GM18519 (cell line): Measurements from ENCODE around the gene TTC23.

Experiments used
- ATAC-seq: cut with Tn5 transposase; IDR thresholded peaks from one replicate; pipeline ENCODE4 v1.9.1; 2021; ENCODE audit warnings: mild to moderate bottlenecking, moderate library complexity; ENCODE audit not compliant: unreplicated experiment, low FRiP score

TTC23 gene

GRCh38 chr15:99167640-99168039 lies 81.7 kb downstream of the TTC23 start:
- no peak for ATAC-seq

DNA sequence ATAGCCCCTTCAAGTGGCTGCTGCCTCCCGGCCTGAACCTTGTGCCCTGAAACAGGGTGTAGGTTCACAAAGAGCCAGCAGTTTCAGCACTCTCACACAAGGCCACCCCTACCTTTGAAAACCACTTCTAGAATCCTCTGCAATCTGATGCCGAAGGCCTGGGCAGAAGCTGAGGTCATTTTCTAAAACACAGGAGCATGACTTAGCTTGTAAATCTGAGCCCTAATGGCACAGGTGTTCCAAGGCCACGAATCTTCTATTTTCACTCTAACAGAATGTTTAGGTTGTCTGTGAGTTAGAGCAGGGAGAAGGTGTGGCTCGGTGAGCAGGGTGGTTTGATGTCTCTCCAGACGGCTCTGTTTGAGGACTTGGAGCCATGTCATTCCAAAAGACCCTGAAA lies 82.2 kb downstream of the TTC23 start:
- ATAC-seq: no peak

DNA sequence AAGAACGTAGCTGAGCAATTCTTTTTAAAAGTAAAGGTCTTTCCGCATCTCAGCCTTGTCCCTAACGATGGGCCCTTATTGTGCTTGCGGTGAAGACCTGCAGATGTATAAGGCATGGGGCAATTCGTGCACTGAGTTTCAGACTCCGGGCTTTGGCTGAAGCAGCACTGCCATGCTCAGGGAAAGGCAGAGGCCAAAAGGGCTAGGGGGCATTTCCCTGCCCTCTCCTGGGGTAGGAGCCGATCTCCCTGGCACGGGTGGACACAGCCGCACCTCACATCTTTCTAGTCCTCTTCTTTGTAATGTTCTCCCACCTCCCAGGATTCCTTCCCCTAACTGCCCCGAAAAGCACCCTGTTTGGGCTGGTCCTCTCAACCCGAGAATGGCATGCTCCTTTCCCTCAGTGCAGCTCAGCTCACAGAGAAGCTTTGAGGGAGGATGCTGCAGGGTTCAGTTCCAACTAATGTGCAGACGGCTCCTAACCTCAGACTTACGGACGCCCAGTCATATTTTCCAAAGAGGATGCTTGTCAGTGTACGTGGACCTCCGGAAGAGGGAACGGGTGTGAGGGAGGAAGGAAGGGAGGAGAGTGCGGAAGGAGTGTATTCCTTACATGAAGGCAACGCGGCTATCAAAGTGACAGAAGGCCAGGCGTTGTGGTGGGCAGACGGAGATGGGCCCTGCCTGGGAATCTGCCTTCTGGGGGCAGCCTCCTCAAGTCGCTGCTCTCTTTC lies 83.3 kb downstream of the TTC23 start:
- no peak for ATAC-seq

- ATAC-seq: no peak
These were observed 84.2 kb downstream of the TTC23 start for GRCh38 chr15:99165020-99165790.

GRCh38 chr15:99164119-99164518 lies 85.3 kb downstream of the TTC23 start:
- ATAC-seq: no peak

GRCh38 chr15:99163271-99164062 lies 85.9 kb downstream of the TTC23 start:
- no peak for ATAC-seq

DNA sequence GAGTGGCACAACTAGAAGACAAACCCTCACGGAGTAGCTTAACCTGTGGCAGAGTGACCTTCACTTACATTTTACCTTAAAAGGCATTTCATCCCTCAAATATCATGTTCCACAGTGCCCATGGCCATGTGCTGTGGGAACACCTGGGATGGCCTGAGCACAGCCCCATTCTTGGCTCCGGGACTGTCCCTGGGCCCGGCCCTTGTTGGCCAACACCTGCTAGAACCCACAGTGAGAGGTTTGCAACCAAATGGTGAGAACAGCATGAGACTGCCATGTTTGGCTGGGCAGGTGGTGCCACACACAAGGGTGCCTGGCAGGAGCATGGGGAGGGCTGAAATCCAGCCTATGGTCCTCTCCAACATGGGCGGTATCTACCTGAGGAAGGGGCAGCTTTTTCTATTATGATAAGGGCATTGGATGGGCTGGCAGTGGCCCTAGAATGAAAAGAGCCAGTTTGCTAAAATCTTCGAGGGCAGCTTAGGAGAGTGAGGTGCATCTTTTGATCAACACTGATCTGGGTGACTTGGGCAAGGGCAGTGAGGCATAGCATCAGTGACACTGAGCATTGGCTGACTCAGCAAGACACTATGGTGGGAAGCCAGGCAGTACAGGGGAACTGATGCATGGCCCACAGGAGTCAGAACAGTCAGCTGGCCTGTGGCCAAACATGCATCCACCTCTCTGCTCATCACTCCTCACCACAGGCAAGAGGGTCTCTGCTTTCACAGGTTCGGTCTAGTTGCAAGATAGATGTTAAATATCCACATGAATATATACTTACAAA lies 90.6 kb downstream of the TTC23 start:
- ATAC-seq: no peak

GRCh38 chr15:99157456-99157855 lies 91.9 kb downstream of the TTC23 start:
- ATAC-seq: no peak

GRCh38 chr15:99155961-99156443 lies 93.4 kb downstream of the TTC23 start:
- ATAC-seq: no peak

DNA sequence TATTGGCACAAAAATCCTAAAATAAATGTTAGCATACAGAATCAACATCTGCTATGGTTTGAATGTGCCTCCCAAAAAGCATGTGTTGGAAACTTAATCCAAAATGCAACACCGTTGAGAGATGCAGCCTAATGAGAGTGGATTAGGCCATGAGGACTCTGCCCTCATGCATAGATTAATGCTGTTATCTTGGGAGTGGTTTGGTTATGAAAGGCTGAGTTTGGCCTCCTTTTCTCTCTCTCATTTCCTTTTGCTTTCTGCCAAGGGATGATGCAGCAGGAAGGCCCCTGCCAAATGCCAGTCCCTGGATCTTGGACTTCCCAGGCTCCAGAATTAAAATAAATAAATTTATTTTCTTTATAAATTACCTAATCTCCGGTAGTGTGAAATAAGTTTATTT lies 95.1 kb downstream of the TTC23 start:
- no peak for ATAC-seq

DNA sequence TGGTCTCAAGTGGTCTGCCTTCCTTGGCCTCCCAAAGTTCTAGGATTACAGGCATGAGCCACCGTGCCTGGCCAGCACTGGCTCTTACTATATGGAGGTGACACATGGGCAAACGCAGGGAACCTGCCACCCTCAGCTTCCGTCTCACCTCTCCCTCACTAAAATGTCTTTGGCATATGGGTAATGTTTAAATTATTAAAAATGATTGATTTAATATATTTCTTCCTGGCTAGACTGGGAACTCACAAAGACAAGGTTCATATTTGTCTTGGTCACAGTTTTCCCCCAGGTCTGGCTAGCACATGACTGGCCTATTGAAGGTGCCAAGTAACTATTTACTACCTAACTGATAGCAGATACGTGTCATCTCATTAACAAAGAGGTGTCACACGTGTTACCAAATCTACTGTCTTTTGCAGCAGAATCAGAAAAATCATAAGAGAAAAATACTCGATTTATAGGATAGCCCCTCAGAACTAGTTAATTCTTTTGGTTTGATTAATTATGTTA lies 96.3 kb downstream of the TTC23 start:
- no peak for ATAC-seq

DNA sequence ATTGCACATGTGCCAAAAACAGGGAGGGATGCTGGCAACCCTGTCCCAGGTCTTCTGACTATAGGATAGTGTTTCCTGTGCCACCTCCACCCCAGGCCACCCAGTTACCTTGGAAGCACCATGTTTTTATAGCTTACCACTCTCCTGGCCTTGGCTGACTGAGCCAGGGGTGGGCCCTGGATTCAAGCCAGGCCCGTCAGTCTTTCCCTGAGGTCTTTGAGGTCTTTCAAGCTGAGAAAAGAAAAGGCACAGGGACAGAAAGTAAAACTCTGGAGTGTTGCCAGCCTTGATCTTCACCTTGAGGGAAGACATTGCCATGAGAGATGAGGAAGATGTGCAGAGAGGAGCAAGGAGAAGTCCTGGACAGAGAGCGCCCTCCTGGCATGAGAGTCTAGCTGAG lies 98.2 kb downstream of the TTC23 start:
- no peak for ATAC-seq

GRCh38 chr15:99149366-99149765 lies 100.0 kb downstream of the TTC23 start:
- no peak for ATAC-seq

DNA sequence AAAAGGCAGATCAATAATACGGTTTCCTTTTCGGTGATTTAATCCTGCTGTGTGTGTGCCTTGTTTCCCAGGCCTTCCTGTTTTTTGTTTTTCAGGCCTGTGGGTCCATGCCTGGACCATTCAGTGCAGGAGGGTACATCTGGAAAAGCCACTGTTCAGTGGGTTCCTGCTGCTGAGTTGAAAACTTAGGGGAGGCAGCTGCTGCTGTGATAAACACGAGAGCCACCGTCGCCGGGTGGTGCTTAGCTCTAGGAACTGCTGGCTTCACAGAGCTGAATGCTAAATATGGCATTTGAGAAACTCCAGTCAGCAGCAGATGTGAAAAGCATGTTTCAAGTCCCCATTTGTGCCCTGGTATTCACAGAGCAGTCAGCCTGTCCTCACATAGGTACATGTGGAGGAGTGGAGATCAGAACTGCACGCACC lies 100.5 kb downstream of the TTC23 start:
- no peak for ATAC-seq

GRCh38 chr15:99146661-99147060 lies 102.7 kb downstream of the TTC23 start:
- ATAC-seq: no peak

DNA sequence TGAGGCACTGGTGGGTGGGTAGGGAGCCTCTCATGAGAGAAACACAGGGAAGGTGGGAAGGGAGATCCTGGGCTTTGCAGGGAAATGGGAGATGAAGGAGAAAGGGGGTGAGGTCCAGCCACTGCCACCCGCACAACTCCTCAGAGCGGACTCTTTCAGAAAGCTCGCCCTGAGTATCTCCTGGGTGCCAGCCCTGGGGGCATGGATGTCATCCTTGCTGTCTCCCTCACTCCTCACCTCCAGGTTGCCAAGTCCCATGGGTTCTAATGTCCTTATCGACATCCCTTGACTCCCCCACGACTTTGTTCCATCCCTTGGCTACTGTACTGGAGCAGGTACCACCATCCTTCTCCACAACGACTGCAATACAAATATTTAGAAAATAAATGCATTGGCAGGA lies 103.6 kb downstream of the TTC23 start:
- ATAC-seq: no peak

- no peak for ATAC-seq
These were observed 104.4 kb downstream of the TTC23 start for GRCh38 chr15:99145005-99145404.

GRCh38 chr15:99143655-99144610 lies 105.4 kb downstream of the TTC23 start:
- no peak for ATAC-seq

GRCh38 chr15:99143242-99143641 lies 106.1 kb downstream of the TTC23 start:
- ATAC-seq: no peak
